ENCODE data around the gene CCDC88B. TPM values are rescaled to one million over a fixed set of nuclear protein-coding genes. Genes with fewer than 3 reads are reported as not detected.

Gene CCDC88B
- total and polyA plus RNA-seq, 10 of the 15 experiments (the other 5 are each of a cell fraction or from before 2014, with no cell fraction given): 0.24 to 66.0 (median 19.2) TPM

GRCh38 chr11:64358536-64358906 lies 18.5 kb downstream of the CCDC88B start (continued):
- TF ChIP-seq ZBTB40 (IDR thresholded peaks at IDR 0.05; ENCODE audit: borderline replicate concordance) (no peak), STAT3 (IDR thresholded peaks at IDR 0.05; ENCODE audit: low read depth, low read length) (no peak), MYC (IDR thresholded peaks at IDR 0.05; ENCODE audit: insufficient read depth, insufficient read length, insufficient replicate concordance, low read length, severe bottlenecking) (no peak), KDM1A (IDR thresholded peaks at IDR 0.05; ENCODE audit: borderline replicate concordance) (no peak), WRNIP1 (IDR thresholded peaks at IDR 0.05; ENCODE audit: borderline replicate concordance, low read depth, low read length) (no peak), HDAC6 (IDR thresholded peaks at IDR 0.05; ENCODE audit: unreplicated experiment) (no peak), NFIC (IDR thresholded peaks at IDR 0.05; ENCODE audit: low read depth, low read length) (no peak), IKZF2 (IDR thresholded peaks at IDR 0.05) (peak; percentile 12 to 21; a peak in 1 of 4 replicates), HDGF (IDR thresholded peaks at IDR 0.05) (0 out of 2 replicates have a peak, but pooled peaks have one; percentile 41), ATF3 (IDR thresholded peaks at IDR 0.05; ENCODE audit: borderline replicate concordance, extremely low read depth, low read depth, low read length) (no peak), E4F1 (IDR thresholded peaks at IDR 0.05; ENCODE audit: borderline replicate concordance, partially characterized antibody) (no peak), TCF12 (IDR thresholded peaks at IDR 0.05; ENCODE audit: low read depth, low read length) (no peak), BMI1 (IDR thresholded peaks at IDR 0.05; ENCODE audit: borderline replicate concordance) (no peak), ATF2 (IDR thresholded peaks at IDR 0.05; ENCODE audit: low read length) (no peak), SIN3A (IDR thresholded peaks at IDR 0.05; ENCODE audit: low read depth, low read length) (no peak), FOXM1 (IDR thresholded peaks at IDR 0.05; ENCODE audit: low read depth, low read length) (no peak)
